ENCODE data around the gene TXNDC5.
A peak's percentile ranks its signal among the peaks of the same experiment; 100 is the strongest.

The TXNDC5 gene

GRCh38 chr6:7910654-7911344, at the start of gene TXNDC5:
TXNDC5 (minus strand) TSS chr6:7910788; CDS start chr6:7910776, 12 bp downstream.
- DNase-seq (ENCODE audit: low spot score in 2 of 2) (peak in 1 of 2 donors; percentile 36), ATAC-seq (replicated peaks; ENCODE audit: extremely low read depth, poor library complexity, severe bottlenecking) (peak; percentile 72)
- no peaks in the 10 kb centered on the region for H3K27me3 Mint-ChIP-seq
- no peaks in the 10 kb centered on the region for H3K36me3 Mint-ChIP-seq (ENCODE audit: insufficient read depth)
- peaks cover 6% of the 10 kb centered on the region for H3K4me1 Mint-ChIP-seq
- no peaks in the 10 kb centered on the region for H3K9me3 Mint-ChIP-seq
- peak within 1 kb of the TSS; percentile 19 for H3K27ac Mint-ChIP-seq (ENCODE audit: low read depth)
- H3K4me3 Mint-ChIP-seq, result peak within 1 kb of the TSS; percentile 71

DNA sequence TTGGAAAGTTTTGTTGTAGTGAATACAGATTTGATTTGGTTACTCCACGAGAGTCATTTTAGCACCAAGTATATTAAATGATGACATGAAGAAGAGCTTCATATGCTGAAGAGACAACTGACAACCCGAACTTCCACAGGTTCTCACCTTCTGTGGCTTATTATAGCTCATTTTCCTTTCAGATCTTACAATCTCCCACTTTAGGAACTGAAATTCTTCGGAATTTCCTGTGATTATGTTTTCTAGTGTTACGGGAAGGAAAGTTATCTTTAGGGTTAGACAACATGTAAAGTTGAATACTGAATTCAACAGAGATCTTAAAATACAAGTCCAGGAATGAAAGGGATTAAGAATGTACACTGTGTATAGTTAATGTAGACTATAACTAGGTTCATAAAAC, 49.6 kb upstream of the TXNDC5 start:
- H3K4me3 Mint-ChIP-seq, result no peak overlapping the region
- H3K27ac Mint-ChIP-seq (ENCODE audit: low read depth), result no peak overlapping the region
- H3K4me1 Mint-ChIP-seq, result peaks cover 5% of the 10 kb centered on the region
- DNase-seq (ENCODE audit: low spot score in 2 of 2) (no peak), ATAC-seq (replicated peaks; ENCODE audit: extremely low read depth, poor library complexity, severe bottlenecking) (no peak)
- H3K36me3 Mint-ChIP-seq (ENCODE audit: insufficient read depth), result no peaks in the 10 kb centered on the region
- H3K27me3 Mint-ChIP-seq, result peaks cover 26% of the 10 kb centered on the region
- H3K9me3 Mint-ChIP-seq, result no peaks in the 10 kb centered on the region

GRCh38 chr6:7959453-7959852, 48.9 kb upstream of the TXNDC5 start:
- DNase-seq (ENCODE audit: low spot score in 2 of 2) (no peak), ATAC-seq (replicated peaks; ENCODE audit: extremely low read depth, poor library complexity, severe bottlenecking) (no peak)
- H3K27me3 Mint-ChIP-seq, result peaks cover 26% of the 10 kb centered on the region
- no peaks in the 10 kb centered on the region for H3K9me3 Mint-ChIP-seq
- H3K36me3 Mint-ChIP-seq (ENCODE audit: insufficient read depth), result no peaks in the 10 kb centered on the region
- H3K27ac Mint-ChIP-seq (ENCODE audit: low read depth), result no peak overlapping the region
- no peak overlapping the region for H3K4me3 Mint-ChIP-seq
- H3K4me1 Mint-ChIP-seq, result peaks cover 5% of the 10 kb centered on the region

- Mint-ChIP-seq H3K27me3 (peaks cover 24% of the 10 kb centered on the region), H3K36me3 (ENCODE audit: insufficient read depth) (no peaks in the 10 kb centered on the region), H3K9me3 (no peaks in the 10 kb centered on the region), H3K4me3 (no peak overlapping the region), H3K4me1 (peaks cover 5% of the 10 kb centered on the region), H3K27ac (ENCODE audit: low read depth) (no peak overlapping the region)
- DNase-seq (ENCODE audit: low spot score in 2 of 2) (no peak), ATAC-seq (replicated peaks; ENCODE audit: extremely low read depth, poor library complexity, severe bottlenecking) (no peak)
These were observed 47.9 kb upstream of the TXNDC5 start for GRCh38 chr6:7958464-7958863.

DNA sequence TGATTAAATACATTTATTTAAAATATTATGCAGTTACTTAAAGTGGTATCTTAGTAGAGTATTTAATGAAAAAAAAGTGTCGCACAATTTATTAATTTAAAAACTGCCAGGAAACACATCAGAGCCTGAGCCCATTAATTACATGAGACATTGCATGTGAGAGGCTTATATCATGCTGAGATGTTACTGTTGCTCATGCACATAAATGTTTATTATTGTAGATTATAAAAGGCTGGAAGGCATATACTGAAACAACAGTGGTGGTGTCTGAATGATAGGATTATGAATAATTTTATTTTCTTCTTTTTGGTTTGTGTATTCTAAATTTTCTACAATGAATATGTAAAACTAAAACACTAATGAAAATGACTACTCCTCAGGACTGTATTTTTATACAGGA, 45.7 kb upstream of the TXNDC5 start:
- Mint-ChIP-seq H3K27ac (ENCODE audit: low read depth) (no peak overlapping the region), H3K9me3 (no peaks in the 10 kb centered on the region), H3K27me3 (peaks cover 18% of the 10 kb centered on the region), H3K4me1 (no peaks in the 10 kb centered on the region), H3K36me3 (ENCODE audit: insufficient read depth) (no peaks in the 10 kb centered on the region), H3K4me3 (no peak overlapping the region)
- DNase-seq (ENCODE audit: low spot score in 2 of 2), result no peak
- no peak for ATAC-seq (replicated peaks; ENCODE audit: extremely low read depth, poor library complexity, severe bottlenecking)

GRCh38 chr6:7954477-7955200, 44.1 kb upstream of the TXNDC5 start:
- Mint-ChIP-seq H3K4me1 (no peaks in the 10 kb centered on the region), H3K4me3 (no peak overlapping the region), H3K9me3 (no peaks in the 10 kb centered on the region), H3K36me3 (ENCODE audit: insufficient read depth) (no peaks in the 10 kb centered on the region), H3K27me3 (peaks cover 26% of the 10 kb centered on the region), H3K27ac (ENCODE audit: low read depth) (no peak overlapping the region)
- no peak for ATAC-seq (replicated peaks; ENCODE audit: extremely low read depth, poor library complexity, severe bottlenecking)
- DNase-seq (ENCODE audit: low spot score in 2 of 2), result no peak

DNA sequence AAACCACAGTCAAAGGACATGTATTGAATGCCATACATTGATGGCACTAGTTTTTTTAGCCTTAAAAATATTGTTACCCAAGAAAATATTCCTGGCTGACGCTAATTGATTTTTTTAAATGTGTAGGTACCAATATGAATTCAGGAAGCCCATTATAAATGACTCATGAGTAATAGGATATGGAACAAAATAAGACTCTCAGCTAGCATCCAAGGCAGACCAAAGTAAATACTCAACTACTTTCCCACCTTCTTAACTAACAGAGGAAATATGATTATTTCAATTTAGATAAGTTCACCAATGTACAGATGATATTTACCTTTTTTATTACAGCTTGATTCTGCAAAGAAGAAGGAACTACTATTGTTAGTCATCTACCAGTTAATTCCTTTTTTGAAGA, 43.2 kb upstream of the TXNDC5 start:
- ATAC-seq (replicated peaks; ENCODE audit: extremely low read depth, poor library complexity, severe bottlenecking) (no peak), DNase-seq (ENCODE audit: low spot score in 2 of 2) (no peak)
- Mint-ChIP-seq H3K27me3 (peaks cover 27% of the 10 kb centered on the region), H3K9me3 (no peaks in the 10 kb centered on the region), H3K36me3 (ENCODE audit: insufficient read depth) (no peaks in the 10 kb centered on the region), H3K4me1 (no peaks in the 10 kb centered on the region), H3K4me3 (no peak overlapping the region), H3K27ac (ENCODE audit: low read depth) (no peak overlapping the region)

DNA sequence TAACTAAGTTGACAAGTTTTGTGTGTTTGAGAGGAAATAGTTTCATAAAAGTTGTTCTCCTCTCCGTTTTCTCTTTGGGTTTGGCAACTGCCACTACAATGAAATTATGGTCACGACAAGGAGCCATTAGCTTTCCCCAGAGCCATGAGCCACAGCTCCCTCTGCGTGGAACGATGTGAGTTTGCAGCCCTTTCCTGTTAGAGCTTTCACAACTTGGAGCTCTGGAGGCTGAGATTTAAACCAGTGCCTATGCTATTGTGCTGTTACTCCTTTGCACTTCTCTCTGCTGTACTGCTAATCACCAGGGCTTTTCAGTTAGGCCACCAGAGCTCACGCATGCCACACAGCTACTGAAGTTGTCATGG, 29.3 kb upstream of the TXNDC5 start:
- H3K36me3 Mint-ChIP-seq (ENCODE audit: insufficient read depth), result peaks cover 2% of the 10 kb centered on the region
- H3K27me3 Mint-ChIP-seq, result peaks cover 19% of the 10 kb centered on the region
- H3K4me1 Mint-ChIP-seq, result no peaks in the 10 kb centered on the region
- no peaks in the 10 kb centered on the region for H3K9me3 Mint-ChIP-seq
- H3K27ac Mint-ChIP-seq (ENCODE audit: low read depth), result no peak overlapping the region
- no peak overlapping the region for H3K4me3 Mint-ChIP-seq
- no peak for DNase-seq (ENCODE audit: low spot score in 2 of 2)
- ATAC-seq (replicated peaks; ENCODE audit: extremely low read depth, poor library complexity, severe bottlenecking), result no peak

GRCh38 chr6:7939184-7939863, 28.7 kb upstream of the TXNDC5 start:
- ATAC-seq (replicated peaks; ENCODE audit: extremely low read depth, poor library complexity, severe bottlenecking), result no peak
- no peak for DNase-seq (ENCODE audit: low spot score in 2 of 2)
- Mint-ChIP-seq H3K27ac (ENCODE audit: low read depth) (no peak overlapping the region), H3K36me3 (ENCODE audit: insufficient read depth) (peaks cover 2% of the 10 kb centered on the region), H3K9me3 (no peaks in the 10 kb centered on the region), H3K27me3 (peaks cover 19% of the 10 kb centered on the region), H3K4me1 (no peaks in the 10 kb centered on the region), H3K4me3 (no peak overlapping the region)

DNA sequence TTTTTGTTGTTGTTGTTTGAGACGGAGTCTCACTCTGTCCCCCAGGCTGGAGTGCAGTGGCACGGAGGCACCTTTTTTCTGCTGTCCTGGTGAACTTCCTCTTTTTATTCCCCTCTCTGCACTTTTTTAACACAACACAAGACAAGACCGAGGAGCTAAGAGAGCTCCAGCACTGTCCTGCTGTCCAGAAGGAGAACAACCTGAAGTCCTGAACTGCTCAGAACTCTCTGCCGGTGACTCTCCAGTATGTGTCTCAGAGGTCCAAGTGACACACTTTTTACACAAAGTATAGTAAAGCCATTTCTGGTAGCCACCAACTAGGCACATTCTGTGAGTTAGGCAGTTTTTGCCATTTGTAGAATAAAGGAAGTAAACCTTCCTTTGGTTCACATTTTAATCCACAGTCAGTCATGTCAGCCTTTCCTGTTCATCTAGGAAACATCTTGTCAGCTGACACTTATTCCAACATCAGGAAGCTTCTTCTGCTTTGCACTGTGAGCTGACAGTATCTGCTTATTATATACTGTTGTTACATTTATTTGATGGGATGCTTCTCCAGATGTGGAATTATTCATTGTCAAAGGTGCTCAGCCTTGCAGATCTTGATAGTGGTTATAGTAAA, 28.1 kb upstream of the TXNDC5 start:
- Mint-ChIP-seq H3K4me3 (no peak overlapping the region), H3K9me3 (no peaks in the 10 kb centered on the region), H3K4me1 (no peaks in the 10 kb centered on the region), H3K36me3 (ENCODE audit: insufficient read depth) (peaks cover 2% of the 10 kb centered on the region), H3K27ac (ENCODE audit: low read depth) (no peak overlapping the region), H3K27me3 (peaks cover 19% of the 10 kb centered on the region)
- ATAC-seq (replicated peaks; ENCODE audit: extremely low read depth, poor library complexity, severe bottlenecking) (no peak), DNase-seq (ENCODE audit: low spot score in 2 of 2) (no peak)

DNA sequence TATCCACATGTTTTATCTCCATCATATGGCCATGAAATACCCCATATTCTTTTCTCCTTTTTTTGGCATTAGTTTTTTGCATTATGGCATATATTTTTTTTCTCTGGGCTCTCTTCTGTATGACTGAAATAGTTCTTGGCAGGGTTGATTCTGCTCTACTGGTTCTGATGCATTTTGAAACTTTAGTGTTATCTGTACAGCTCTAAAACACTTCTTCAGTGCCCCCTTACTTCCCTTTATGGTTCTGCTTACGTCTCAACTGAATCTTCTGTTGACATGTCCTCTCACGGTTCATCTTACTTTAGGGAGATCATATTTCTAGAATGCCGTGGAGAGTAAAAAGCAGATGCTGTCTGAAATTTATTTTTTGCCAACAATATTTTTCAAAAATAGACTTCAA, 23.2 kb upstream of the TXNDC5 start:
- no peak for ATAC-seq (replicated peaks; ENCODE audit: extremely low read depth, poor library complexity, severe bottlenecking)
- DNase-seq (ENCODE audit: low spot score in 2 of 2), result no peak
- peak overlapping the region; percentile 27 for H3K27ac Mint-ChIP-seq (ENCODE audit: low read depth)
- no peaks in the 10 kb centered on the region for H3K9me3 Mint-ChIP-seq
- no peaks in the 10 kb centered on the region for H3K36me3 Mint-ChIP-seq (ENCODE audit: insufficient read depth)
- no peaks in the 10 kb centered on the region for H3K4me1 Mint-ChIP-seq
- peaks cover 12% of the 10 kb centered on the region for H3K27me3 Mint-ChIP-seq
- H3K4me3 Mint-ChIP-seq, result no peak overlapping the region

GRCh38 chr6:7932625-7933024, 22.0 kb upstream of the TXNDC5 start:
- Mint-ChIP-seq H3K27me3 (peaks cover 24% of the 10 kb centered on the region), H3K9me3 (no peaks in the 10 kb centered on the region), H3K4me3 (no peak overlapping the region), H3K27ac (ENCODE audit: low read depth) (no peak overlapping the region), H3K36me3 (ENCODE audit: insufficient read depth) (no peaks in the 10 kb centered on the region), H3K4me1 (no peaks in the 10 kb centered on the region)
- DNase-seq (ENCODE audit: low spot score in 2 of 2) (no peak), ATAC-seq (replicated peaks; ENCODE audit: extremely low read depth, poor library complexity, severe bottlenecking) (no peak)
